HCT116 (cell line): Measurements from ENCODE around the gene C2CD2. TPM values are rescaled to one million over a fixed set of nuclear protein-coding genes. Genes with fewer than 3 reads are reported as not detected.

Experiments used
- ATAC-seq: fragments of 200-7000 bp; cut with Tn5 transposase; 2 replicates; pipeline ENCODE4 v1.9.1; 2020; ENCODE audit warnings: mild to moderate bottlenecking, moderate library complexity
- BruUV-seq: library from RNA; stranded (reverse); fragments of 400-500 nt; replicated peaks from 2 replicates; lab custom pipeline; 2021; lab: Mats Ljungman, UMichigan
- CTCF ChIA-PET: fragments of 300-600 bp; sonication (Branson Sonifier 250); formaldehyde crosslinking; loops from one replicate; lab custom pipeline; 2021; ENCODE audit warnings: antibody characterized with exemption; lab: Charles Lee
- POLR2A ChIA-PET: fragments of 300-600, 350-600 bp; sonication (Branson Sonifier 250); formaldehyde crosslinking; loops from one replicate; lab custom pipeline; 2021; ENCODE audit warnings: antibody characterized with exemption; lab: Charles Lee
- RAD21 ChIA-PET, 2 experiments: fragments of 300-600 bp; sonication (Branson Sonifier 250); formaldehyde crosslinking; loops; one replicate each; lab custom pipeline; 2023; ENCODE audit warnings: low total read pairs in 2 of 2; ENCODE audit not compliant: uncharacterized antibody in 2 of 2, unreplicated experiment in 2 of 2, low non-redundant PET in 1 of 2; lab: Charles Lee
- DNase-seq: peaks from one replicate; pipeline ENCODE4 v3.0.0-alpha.2; 2010; ENCODE audit warnings: low read depth, low spot score
- H2AFZ ChIP-seq: fragments of 200-600 bp; shearing (Covaris generic), sonication (generic); 2 replicates; pipeline ENCODE4 v1.6.1; 2017; ENCODE audit warnings: low read depth, mixed run types, mixed read lengths, antibody characterized with exemption, low read length; ENCODE audit not compliant: poor library complexity, severe bottlenecking
- H3K27ac ChIP-seq: 2 replicates; pipeline ENCODE4 v1.5.1; 2012; ENCODE audit warnings: low read depth, low read length
- H3K27me3 ChIP-seq: fragments of 200-600 bp; sonication (generic); 2 replicates; pipeline ENCODE4 v1.6.1; 2016; ENCODE audit warnings: mixed run types, low read length, mixed read lengths; ENCODE audit not compliant: insufficient read depth
- H3K36me3 ChIP-seq, 2 experiments: fragments of 200-500 bp in 1 of 2; fragments of 200-600 bp in 1 of 2; sonication (Bioruptor generic) in 1 of 2; sonication (generic) in 1 of 2; 2 replicates each; pipeline versions ENCODE4 v1.5.1 to v1.6.1; 2014 to 2016; ENCODE audit warnings: low read length in 2 of 2, inconsistent platforms in 1 of 2, mixed read lengths in 1 of 2, mixed run types in 1 of 2; ENCODE audit not compliant: insufficient read depth in 2 of 2, control insufficient read depth in 1 of 2
- H3K4me1 ChIP-seq, 2 experiments: fragments of 200-600 bp in 1 of 2; sonication (generic) in 1 of 2; 2 replicates each; pipeline versions ENCODE4 v1.5.1 to v1.6.1; 2012 to 2017; ENCODE audit warnings: low read length in 2 of 2, inconsistent platforms in 1 of 2, mild to moderate bottlenecking in 1 of 2, mixed read lengths in 1 of 2, mixed run types in 1 of 2, moderate library complexity in 1 of 2; ENCODE audit not compliant: insufficient read depth in 2 of 2, control insufficient read depth in 1 of 2
- H3K4me2 ChIP-seq: fragments of 200-600 bp; sonication (generic); 2 replicates; pipeline ENCODE4 v1.6.1; 2017; ENCODE audit warnings: mixed run types, low read length, mixed read lengths
- H3K4me3 ChIP-seq, 2 experiments: fragments of 200-600 bp in 1 of 2; sonication (generic) in 1 of 2; replicated peaks in 1 of 2; 2 replicates each; pipeline ENCODE4 v1.5.1; 2011 to 2016; ENCODE audit warnings: low read length in 2 of 2, control low read depth in 1 of 2, low read depth in 1 of 2, mild to moderate bottlenecking in 1 of 2, mixed read lengths in 1 of 2, mixed run types in 1 of 2
- H3K79me2 ChIP-seq: fragments of 200-600 bp; sonication (generic); 2 replicates; pipeline ENCODE4 v1.6.1; 2017; ENCODE audit warnings: mild to moderate bottlenecking, mixed run types, low read length, moderate library complexity, mixed read lengths; ENCODE audit not compliant: insufficient read depth
- H3K9ac ChIP-seq: fragments of 200-600 bp; sonication (generic); 2 replicates; pipeline ENCODE4 v1.6.1; 2016; ENCODE audit warnings: low read length, mixed read lengths
- H3K9me2 ChIP-seq: fragments of 200-600 bp; sonication (generic), shearing (Covaris generic); 2 replicates; pipeline ENCODE4 v1.6.1; 2017; ENCODE audit warnings: mixed run types, mild to moderate bottlenecking, moderate library complexity; ENCODE audit not compliant: insufficient read depth
- H3K9me3 ChIP-seq, 2 experiments: fragments of 200-500 bp in 1 of 2; fragments of 200-600 bp in 1 of 2; sonication (Bioruptor generic) in 1 of 2; sonication (generic) in 1 of 2; 2 replicates each; pipeline ENCODE4 v1.6.1; 2014 to 2017; ENCODE audit warnings: low read length in 2 of 2, mixed read lengths in 2 of 2, inconsistent platforms in 1 of 2, low read depth in 1 of 2, mild to moderate bottlenecking in 1 of 2, mixed run types in 1 of 2, moderate library complexity in 1 of 2; ENCODE audit not compliant: control insufficient read depth in 1 of 2, insufficient read depth in 1 of 2
- H4K20me1 ChIP-seq: fragments of 200-600 bp; sonication (generic), shearing (Covaris generic); 2 replicates; pipeline ENCODE4 v1.6.1; 2017; ENCODE audit warnings: mixed run types, mild to moderate bottlenecking, moderate library complexity; ENCODE audit not compliant: insufficient read depth
- CBX3 ChIP-seq: IDR thresholded peaks from 2 replicates; pipeline ENCODE4 v1.6.1; 2012; ENCODE audit warnings: low read depth
- CEBPB ChIP-seq: IDR thresholded peaks from 2 replicates; pipeline ENCODE4 v1.6.1; 2012; ENCODE audit warnings: low read depth
- EGR1 ChIP-seq: IDR thresholded peaks from 2 replicates; pipeline ENCODE4 v1.6.1; 2012; ENCODE audit warnings: low read depth
- ELF1 ChIP-seq: IDR thresholded peaks from 2 replicates; pipeline ENCODE4 v1.6.1; 2012; ENCODE audit warnings: low read depth, borderline replicate concordance
- FOSL1 ChIP-seq: IDR thresholded peaks from 2 replicates; pipeline ENCODE4 v1.6.1; 2012; ENCODE audit warnings: low read depth
- JUND ChIP-seq: IDR thresholded peaks from 2 replicates; pipeline ENCODE4 v1.6.1; 2012
- POLR2A ChIP-seq: IDR thresholded peaks from 2 replicates; pipeline ENCODE4 v1.7.0; 2011; ENCODE audit warnings: borderline replicate concordance; ENCODE audit not compliant: insufficient read depth, insufficient read length; ENCODE audit errors: extremely low read depth
- POLR2AphosphoS5 ChIP-seq: IDR thresholded peaks from 2 replicates; pipeline ENCODE4 v1.6.1; 2011; ENCODE audit warnings: mild to moderate bottlenecking, low read depth, low read length, moderate library complexity
- RAD21 ChIP-seq: IDR thresholded peaks from 2 replicates; pipeline ENCODE4 v1.6.1; 2012; ENCODE audit warnings: low read depth, mild to moderate bottlenecking
- SIN3A ChIP-seq: IDR thresholded peaks from 2 replicates; pipeline ENCODE4 v1.6.1; 2012; ENCODE audit warnings: low read depth
- TCF7L2 ChIP-seq: IDR thresholded peaks from 2 replicates; pipeline ENCODE4 v1.7.0; 2011; ENCODE audit warnings: borderline replicate concordance, inconsistent platforms; ENCODE audit not compliant: insufficient read depth, insufficient read length; ENCODE audit errors: extremely low read depth
- YY1 ChIP-seq: IDR thresholded peaks from 2 replicates; pipeline ENCODE4 v1.6.1; 2011; ENCODE audit warnings: low read length, low read depth, moderate library complexity, mild to moderate bottlenecking; ENCODE audit not compliant: insufficient replicate concordance; ENCODE audit errors: extremely low read depth
- ZFX ChIP-seq: fragments of 450-650 bp; IDR thresholded peaks from 2 replicates; pipeline ENCODE4 v1.6.1; 2017
- ZNF274 ChIP-seq: fragments of 200-500 bp; sonication (Bioruptor generic); IDR thresholded peaks from 2 replicates; pipeline ENCODE4 v1.6.1; 2014; ENCODE audit warnings: mild to moderate bottlenecking, low read depth, low read length, inconsistent platforms
- intact Hi-C: fragments of 100-400 bp; cut with micrococcal nuclease; formaldehyde crosslinking; loops from 2 replicates; pipeline ENCODE4 v1.10.0; 2022
- total RNA-seq: library from RNA; stranded (reverse); gene quantifications from one replicate; pipeline ENCODE4 v1.2.1, GENCODE V29; 2021; ENCODE audit not compliant: unreplicated experiment
- TF ChIP-seq, protein P1 (sequence below): IDR thresholded peaks from 2 replicates; pipeline ENCODE4 v1.6.1; 2012; ENCODE audit warnings: low read depth
- TF ChIP-seq, protein P2 (sequence below): IDR thresholded peaks from 2 replicates; pipeline ENCODE4 v1.6.1; 2011; ENCODE audit warnings: mild to moderate bottlenecking, low read length, moderate library complexity; ENCODE audit not compliant: insufficient replicate concordance; ENCODE audit errors: extremely low read depth
- TF ChIP-seq, protein P3 (sequence below), 3 experiments: fragments of 200-600 bp in 1 of 3; sonication (generic) in 1 of 3; IDR thresholded peaks in 2 of 3; conservative IDR thresholded peaks in 1 of 3; 2 replicates each; pipeline ENCODE4 v1.5.1; 2012 to 2017; ENCODE audit warnings: low read depth in 2 of 3, low read length in 2 of 3, antibody characterized with exemption in 1 of 3, borderline replicate concordance in 1 of 3, control low read depth in 1 of 3, mild to moderate bottlenecking in 1 of 3, mixed read lengths in 1 of 3, mixed run types in 1 of 3, moderate library complexity in 1 of 3; ENCODE audit not compliant: insufficient read depth in 1 of 3

C2CD2 gene
- total RNA-seq, 1 experiment from 2014 or later: 22.0 TPM

DNA sequence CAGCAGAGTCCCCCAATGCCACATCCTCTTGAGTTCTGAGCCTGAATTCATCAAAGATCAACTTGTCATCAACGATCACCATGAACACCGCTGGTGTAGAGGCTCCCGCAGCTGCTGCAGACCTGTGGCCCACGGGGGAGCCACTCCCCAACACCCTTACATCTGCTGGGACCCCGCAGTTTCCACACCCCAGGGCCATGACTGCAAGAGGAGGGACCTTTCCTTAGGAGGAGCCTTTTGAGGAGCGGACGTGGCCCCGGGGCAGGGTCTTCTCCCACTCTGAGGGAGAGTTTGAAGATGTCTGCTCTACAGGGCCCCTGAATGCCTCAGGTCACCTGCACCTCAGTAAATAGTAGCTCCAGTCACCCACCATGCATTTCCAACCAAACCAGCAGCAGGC lies 77.4 kb downstream of the C2CD2 start:
- DNase-seq: no peak
- Histone ChIP-seq H3K27me3 (no peaks in the 10 kb centered on the region), H3K79me2 (peaks cover 57% of the 10 kb centered on the region), H2AFZ (no peak overlapping the region), H4K20me1 (no peaks in the 10 kb centered on the region), H3K9me2 (no peaks in the 10 kb centered on the region), H3K4me1 (peaks cover 8 to 25% of the 10 kb centered on the region in 2 experiments), H3K9ac (no peak overlapping the region), H3K4me2 (no peak overlapping the region), H3K27ac (no peak overlapping the region), H3K9me3 (no peaks in the 10 kb centered on the region), H3K36me3 (0 out of 4 replicates have a peak, but pooled peaks cover 0 to 5% of the 10 kb centered on the region in 2 experiments), H3K4me3 (no peak overlapping the region)
- no TSS peak for BruUV-seq
- TF ChIP-seq, protein P1, sequence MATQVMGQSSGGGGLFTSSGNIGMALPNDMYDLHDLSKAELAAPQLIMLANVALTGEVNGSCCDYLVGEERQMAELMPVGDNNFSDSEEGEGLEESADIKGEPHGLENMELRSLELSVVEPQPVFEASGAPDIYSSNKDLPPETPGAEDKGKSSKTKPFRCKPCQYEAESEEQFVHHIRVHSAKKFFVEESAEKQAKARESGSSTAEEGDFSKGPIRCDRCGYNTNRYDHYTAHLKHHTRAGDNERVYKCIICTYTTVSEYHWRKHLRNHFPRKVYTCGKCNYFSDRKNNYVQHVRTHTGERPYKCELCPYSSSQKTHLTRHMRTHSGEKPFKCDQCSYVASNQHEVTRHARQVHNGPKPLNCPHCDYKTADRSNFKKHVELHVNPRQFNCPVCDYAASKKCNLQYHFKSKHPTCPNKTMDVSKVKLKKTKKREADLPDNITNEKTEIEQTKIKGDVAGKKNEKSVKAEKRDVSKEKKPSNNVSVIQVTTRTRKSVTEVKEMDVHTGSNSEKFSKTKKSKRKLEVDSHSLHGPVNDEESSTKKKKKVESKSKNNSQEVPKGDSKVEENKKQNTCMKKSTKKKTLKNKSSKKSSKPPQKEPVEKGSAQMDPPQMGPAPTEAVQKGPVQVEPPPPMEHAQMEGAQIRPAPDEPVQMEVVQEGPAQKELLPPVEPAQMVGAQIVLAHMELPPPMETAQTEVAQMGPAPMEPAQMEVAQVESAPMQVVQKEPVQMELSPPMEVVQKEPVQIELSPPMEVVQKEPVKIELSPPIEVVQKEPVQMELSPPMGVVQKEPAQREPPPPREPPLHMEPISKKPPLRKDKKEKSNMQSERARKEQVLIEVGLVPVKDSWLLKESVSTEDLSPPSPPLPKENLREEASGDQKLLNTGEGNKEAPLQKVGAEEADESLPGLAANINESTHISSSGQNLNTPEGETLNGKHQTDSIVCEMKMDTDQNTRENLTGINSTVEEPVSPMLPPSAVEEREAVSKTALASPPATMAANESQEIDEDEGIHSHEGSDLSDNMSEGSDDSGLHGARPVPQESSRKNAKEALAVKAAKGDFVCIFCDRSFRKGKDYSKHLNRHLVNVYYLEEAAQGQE: no peak
- TF ChIP-seq CEBPB: no peak
- TF ChIP-seq TCF7L2: no peak
- no peak for TF ChIP-seq CBX3
- TF ChIP-seq, protein P2, sequence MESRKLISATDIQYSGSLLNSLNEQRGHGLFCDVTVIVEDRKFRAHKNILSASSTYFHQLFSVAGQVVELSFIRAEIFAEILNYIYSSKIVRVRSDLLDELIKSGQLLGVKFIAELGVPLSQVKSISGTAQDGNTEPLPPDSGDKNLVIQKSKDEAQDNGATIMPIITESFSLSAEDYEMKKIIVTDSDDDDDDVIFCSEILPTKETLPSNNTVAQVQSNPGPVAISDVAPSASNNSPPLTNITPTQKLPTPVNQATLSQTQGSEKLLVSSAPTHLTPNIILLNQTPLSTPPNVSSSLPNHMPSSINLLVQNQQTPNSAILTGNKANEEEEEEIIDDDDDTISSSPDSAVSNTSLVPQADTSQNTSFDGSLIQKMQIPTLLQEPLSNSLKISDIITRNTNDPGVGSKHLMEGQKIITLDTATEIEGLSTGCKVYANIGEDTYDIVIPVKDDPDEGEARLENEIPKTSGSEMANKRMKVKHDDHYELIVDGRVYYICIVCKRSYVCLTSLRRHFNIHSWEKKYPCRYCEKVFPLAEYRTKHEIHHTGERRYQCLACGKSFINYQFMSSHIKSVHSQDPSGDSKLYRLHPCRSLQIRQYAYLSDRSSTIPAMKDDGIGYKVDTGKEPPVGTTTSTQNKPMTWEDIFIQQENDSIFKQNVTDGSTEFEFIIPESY: no peak
- no peak for TF ChIP-seq JUND
- no peak for TF ChIP-seq SIN3A
- TF ChIP-seq, protein P3, sequence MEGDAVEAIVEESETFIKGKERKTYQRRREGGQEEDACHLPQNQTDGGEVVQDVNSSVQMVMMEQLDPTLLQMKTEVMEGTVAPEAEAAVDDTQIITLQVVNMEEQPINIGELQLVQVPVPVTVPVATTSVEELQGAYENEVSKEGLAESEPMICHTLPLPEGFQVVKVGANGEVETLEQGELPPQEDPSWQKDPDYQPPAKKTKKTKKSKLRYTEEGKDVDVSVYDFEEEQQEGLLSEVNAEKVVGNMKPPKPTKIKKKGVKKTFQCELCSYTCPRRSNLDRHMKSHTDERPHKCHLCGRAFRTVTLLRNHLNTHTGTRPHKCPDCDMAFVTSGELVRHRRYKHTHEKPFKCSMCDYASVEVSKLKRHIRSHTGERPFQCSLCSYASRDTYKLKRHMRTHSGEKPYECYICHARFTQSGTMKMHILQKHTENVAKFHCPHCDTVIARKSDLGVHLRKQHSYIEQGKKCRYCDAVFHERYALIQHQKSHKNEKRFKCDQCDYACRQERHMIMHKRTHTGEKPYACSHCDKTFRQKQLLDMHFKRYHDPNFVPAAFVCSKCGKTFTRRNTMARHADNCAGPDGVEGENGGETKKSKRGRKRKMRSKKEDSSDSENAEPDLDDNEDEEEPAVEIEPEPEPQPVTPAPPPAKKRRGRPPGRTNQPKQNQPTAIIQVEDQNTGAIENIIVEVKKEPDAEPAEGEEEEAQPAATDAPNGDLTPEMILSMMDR (IDR thresholded peaks at IDR 0.05 in 2 of 3, conservative IDR thresholded peaks at IDR 0.05 in 1 of 3; ENCODE audit: borderline replicate concordance in 1 of 3, insufficient read depth in 1 of 3, low read depth in 2 of 3, low read length in 2 of 3): no peak
- no peak for TF ChIP-seq RAD21
- TF ChIP-seq POLR2A: no peak
- no peak for TF ChIP-seq ZNF274
- TF ChIP-seq YY1: no peak
- TF ChIP-seq EGR1: no peak
- TF ChIP-seq ELF1: no peak
- no peak for TF ChIP-seq POLR2AphosphoS5
- TF ChIP-seq FOSL1: no peak
- TF ChIP-seq ZFX: no peak
- POLR2A ChIA-PET: no interaction called here
- intact Hi-C loops: loop anchor here (5.0 to 10.0 kb wide), 2 partner anchors 76 to 238 kb away; partner anchors contain the start of gene C2CD2
- ATAC-seq: no peak
- CTCF ChIA-PET: no interaction called here
- RAD21 ChIA-PET: no interaction called here
